HG02970 (cell line): ENCODE measurements around the gene SSRP1.
A peak's percentile ranks its signal among the peaks of the same experiment; 100 is the strongest.
"Not testable (repeated sequence)": the region's sequence is repeated elsewhere in the genome, so short reads cannot be mapped to it uniquely, and the experiment has no call there.

Experiments
- ATAC-seq: cut with Tn5 transposase; IDR thresholded peaks from one replicate; pipeline ENCODE4 v1.9.1; 2021; ENCODE audit warnings: mild to moderate bottlenecking, moderate library complexity, moderate number of reproducible peaks; ENCODE audit not compliant: unreplicated experiment, low FRiP score

SSRP1 gene

GRCh38 chr11:57340039-57340615, 4.4 kb upstream of the SSRP1 start:
- ATAC-seq = no peak

- no peak for ATAC-seq
Observed at GRCh38 chr11:57339328-57339727, 3.6 kb upstream of the SSRP1 start.

- ATAC-seq = no peak
Observed at GRCh38 chr11:57338142-57338541, 2.5 kb upstream of the SSRP1 start, which contains the start of gene P2RX3. P2RX3 (plus strand) TSS chr11:57338352; CDS start chr11:57338551, 199 bp downstream.

GRCh38 chr11:57336856-57337255, 1.2 kb upstream of the SSRP1 start:
- not testable (repeated sequence) for ATAC-seq

GRCh38 chr11:57336111-57336666, 497 bp upstream of the SSRP1 start:
- ATAC-seq = no peak

- ATAC-seq = no peak
Observed at GRCh38 chr11:57335023-57335342, 709 bp downstream of the SSRP1 start.

- no peak for ATAC-seq
Observed at GRCh38 chr11:57332694-57333440, 2.8 kb downstream of the SSRP1 start.

- no peak for ATAC-seq
Observed at GRCh38 chr11:57331720-57332119, 4.0 kb downstream of the SSRP1 start.

GRCh38 chr11:57330029-57330428, 5.7 kb downstream of the SSRP1 start:
- no peak for ATAC-seq

GRCh38 chr11:57327721-57328120, 8.0 kb downstream of the SSRP1 start:
- no peak for ATAC-seq

- no peak for ATAC-seq
Observed at GRCh38 chr11:57325735-57326048, 10.0 kb downstream of the SSRP1 start.

- peak; percentile 92 for ATAC-seq
Observed at GRCh38 chr11:57324886-57325734, 10.6 kb downstream of the SSRP1 start, which contains the start of gene TNKS1BP1. TNKS1BP1 (minus strand) TSS chr11:57324952; CDS start chr11:57321885, 3,067 bp downstream.

- ATAC-seq = no peak
Observed at GRCh38 chr11:57324154-57324885, 11.4 kb downstream of the SSRP1 start.

- no peak for ATAC-seq
Observed at GRCh38 chr11:57323855-57324153, 11.9 kb downstream of the SSRP1 start.

GRCh38 chr11:57323167-57323854, 12.4 kb downstream of the SSRP1 start:
- ATAC-seq = no peak

GRCh38 chr11:57322256-57323166, 13.2 kb downstream of the SSRP1 start:
- no peak for ATAC-seq

GRCh38 chr11:57321388-57322255, 14.1 kb downstream of the SSRP1 start:
- no peak for ATAC-seq

GRCh38 chr11:57320719-57321387, 14.8 kb downstream of the SSRP1 start:
- ATAC-seq = no peak
